ENCODE measurements around the gene PAM. TPM values are rescaled to one million over a fixed set of nuclear protein-coding genes. Genes with fewer than 3 reads are reported as not detected.

The PAM gene
- total RNA-seq, 4 donors from 2014 or later = 41.5 to 92.8 (median 48.2) TPM

DNA sequence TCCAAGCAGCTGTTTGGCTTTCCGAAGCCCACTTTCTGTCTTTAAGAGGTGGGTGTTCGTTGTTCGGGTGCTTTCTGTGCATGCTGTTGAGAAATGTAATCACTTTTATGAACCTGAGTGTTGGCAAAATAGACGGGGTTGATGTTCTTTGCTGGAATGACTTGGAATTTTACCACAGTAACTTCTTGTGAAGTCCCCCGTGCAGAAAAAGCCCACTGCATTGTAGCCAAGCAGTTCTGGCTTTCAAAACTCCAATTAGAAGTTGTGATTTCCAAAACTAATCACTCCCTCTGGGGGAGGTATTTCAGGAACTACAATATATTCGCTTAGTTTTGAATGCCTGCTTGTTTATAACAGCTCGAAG is 111.1 kb downstream of the PAM start:
- Histone ChIP-seq H3K27me3 (no peaks in the 10 kb centered on the region), H3K27ac (peak overlapping the region; percentile 92), H3K9me3 (no peaks in the 10 kb centered on the region), H3K36me3 (no peaks in the 10 kb centered on the region), H3K4me3 (peak overlapping the region; percentile 76), H3K4me1 (peaks cover 21% of the 10 kb centered on the region)
- no peak for TF ChIP-seq POLR2A (IDR thresholded peaks at IDR 0.05)
- no peak for TF ChIP-seq POLR2AphosphoS5 (IDR thresholded peaks at IDR 0.05)
- TF ChIP-seq, protein P1, sequence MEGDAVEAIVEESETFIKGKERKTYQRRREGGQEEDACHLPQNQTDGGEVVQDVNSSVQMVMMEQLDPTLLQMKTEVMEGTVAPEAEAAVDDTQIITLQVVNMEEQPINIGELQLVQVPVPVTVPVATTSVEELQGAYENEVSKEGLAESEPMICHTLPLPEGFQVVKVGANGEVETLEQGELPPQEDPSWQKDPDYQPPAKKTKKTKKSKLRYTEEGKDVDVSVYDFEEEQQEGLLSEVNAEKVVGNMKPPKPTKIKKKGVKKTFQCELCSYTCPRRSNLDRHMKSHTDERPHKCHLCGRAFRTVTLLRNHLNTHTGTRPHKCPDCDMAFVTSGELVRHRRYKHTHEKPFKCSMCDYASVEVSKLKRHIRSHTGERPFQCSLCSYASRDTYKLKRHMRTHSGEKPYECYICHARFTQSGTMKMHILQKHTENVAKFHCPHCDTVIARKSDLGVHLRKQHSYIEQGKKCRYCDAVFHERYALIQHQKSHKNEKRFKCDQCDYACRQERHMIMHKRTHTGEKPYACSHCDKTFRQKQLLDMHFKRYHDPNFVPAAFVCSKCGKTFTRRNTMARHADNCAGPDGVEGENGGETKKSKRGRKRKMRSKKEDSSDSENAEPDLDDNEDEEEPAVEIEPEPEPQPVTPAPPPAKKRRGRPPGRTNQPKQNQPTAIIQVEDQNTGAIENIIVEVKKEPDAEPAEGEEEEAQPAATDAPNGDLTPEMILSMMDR (IDR thresholded peaks at IDR 0.05) = no peak
- TF ChIP-seq EP300 (IDR thresholded peaks at IDR 0.05) = no peak
- 4% methylated on average over 7 of the region's 7 CpGs for WGBS
- no peak for DNase-seq (ENCODE audit: low spot score in 2 of 2)

DNA sequence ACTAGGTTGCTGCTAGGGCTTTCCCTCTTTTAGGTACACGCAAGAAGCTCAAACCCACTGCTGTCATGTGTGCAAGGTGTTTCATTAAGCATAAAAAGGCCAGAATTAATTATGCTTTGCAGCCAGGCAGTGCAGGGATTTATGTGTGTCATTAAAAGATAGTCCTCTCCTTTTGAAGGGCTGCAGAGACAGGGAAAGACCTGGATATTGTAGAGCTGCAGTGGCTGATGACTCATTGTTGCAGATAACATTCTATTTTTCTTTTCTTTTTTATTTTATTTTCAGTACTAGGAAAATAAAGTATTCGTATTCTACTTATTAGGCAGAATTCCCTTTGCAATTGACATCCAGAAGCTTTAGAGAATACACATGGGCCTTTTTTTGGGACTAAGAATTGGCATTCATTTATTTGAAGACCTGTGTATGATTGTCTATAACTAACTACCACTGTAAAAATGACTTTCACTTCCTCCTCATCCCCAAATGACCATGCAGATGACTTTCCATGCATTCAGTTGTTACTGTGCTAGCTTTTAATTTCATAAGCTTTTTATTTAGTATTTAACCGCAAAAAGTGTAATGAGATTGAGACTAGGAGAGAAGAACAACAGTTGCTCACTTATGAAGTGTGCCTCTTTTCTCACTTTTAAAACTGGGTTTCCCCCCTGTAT is 113.0 kb downstream of the PAM start:
- TF ChIP-seq POLR2AphosphoS5 (IDR thresholded peaks at IDR 0.05) (no peak), POLR2A (IDR thresholded peaks at IDR 0.05) (no peak), EP300 (IDR thresholded peaks at IDR 0.05) (no peak)
- Histone ChIP-seq H3K9me3 (no peaks in the 10 kb centered on the region), H3K4me3 (no peak overlapping the region), H3K27ac (no peak overlapping the region), H3K36me3 (no peaks in the 10 kb centered on the region), H3K4me1 (peaks cover 21% of the 10 kb centered on the region), H3K27me3 (no peaks in the 10 kb centered on the region)
- DNase-seq (ENCODE audit: low spot score in 2 of 2) = no peak
- WGBS = 87% methylated on average over 3 of the region's 3 CpGs

DNA sequence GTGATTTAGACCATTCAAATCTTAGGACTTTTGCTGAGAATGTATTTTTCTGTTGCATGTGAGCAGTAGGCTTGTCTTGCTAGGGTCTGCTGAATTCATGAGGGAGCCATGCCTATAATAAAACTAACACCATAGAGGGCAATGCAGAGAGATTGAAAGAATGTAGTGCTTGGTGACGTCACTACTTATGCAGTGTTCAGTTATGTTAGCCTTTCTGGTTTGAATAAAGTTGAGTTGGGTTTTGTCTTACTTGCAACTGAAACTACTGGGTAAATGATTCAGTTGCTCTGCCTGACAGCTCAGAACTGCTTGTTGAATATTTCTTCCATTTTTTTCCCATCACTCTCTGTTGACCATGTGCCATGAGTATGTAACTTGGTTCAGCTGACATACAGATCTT is 114.1 kb downstream of the PAM start:
- no peak overlapping the region for H3K4me3 ChIP-seq
- H3K36me3 ChIP-seq = no peaks in the 10 kb centered on the region
- 96% methylated on average over 1 of the region's 1 CpG for WGBS
- H3K27me3 ChIP-seq = no peaks in the 10 kb centered on the region
- DNase-seq (ENCODE audit: low spot score in 2 of 2) = no peak
- peaks cover 20% of the 10 kb centered on the region for H3K4me1 ChIP-seq
- TF ChIP-seq POLR2A (IDR thresholded peaks at IDR 0.05) = no peak
- no peak for TF ChIP-seq EP300 (IDR thresholded peaks at IDR 0.05)
- no peak for TF ChIP-seq POLR2AphosphoS5 (IDR thresholded peaks at IDR 0.05)
- TF ChIP-seq, protein P1 (IDR thresholded peaks at IDR 0.05) = no peak
- no peaks in the 10 kb centered on the region for H3K9me3 ChIP-seq
- H3K27ac ChIP-seq = no peak overlapping the region

DNA sequence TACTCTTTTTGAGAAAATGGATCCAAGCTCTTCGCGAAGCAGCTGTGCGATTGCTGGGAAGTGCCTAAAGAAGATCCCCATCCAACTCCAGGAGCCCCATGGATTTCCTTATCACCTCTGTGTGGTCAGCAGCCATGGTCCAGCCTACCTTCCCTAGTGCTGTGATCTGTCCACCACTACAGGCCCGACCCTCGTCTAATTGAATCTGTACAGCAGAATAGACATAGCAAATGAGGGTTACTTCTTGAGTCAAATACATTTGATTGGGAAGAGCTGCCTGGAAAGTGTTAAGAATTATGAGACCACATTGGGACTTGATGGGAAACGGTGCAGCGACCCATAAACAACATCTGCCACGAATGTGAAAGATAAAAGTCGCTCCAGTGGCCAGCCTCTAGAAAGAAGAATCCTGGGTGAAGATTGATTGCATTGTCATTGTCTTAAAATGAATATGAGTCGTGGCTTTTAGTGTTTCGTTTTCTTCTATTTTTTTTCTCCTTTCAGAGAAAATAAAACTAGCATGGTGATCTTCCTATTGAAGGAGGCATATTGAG is 118.4 kb downstream of the PAM start:
- 86% methylated on average over 11 of the region's 11 CpGs for WGBS
- DNase-seq (ENCODE audit: low spot score in 2 of 2) = no peak

DNA sequence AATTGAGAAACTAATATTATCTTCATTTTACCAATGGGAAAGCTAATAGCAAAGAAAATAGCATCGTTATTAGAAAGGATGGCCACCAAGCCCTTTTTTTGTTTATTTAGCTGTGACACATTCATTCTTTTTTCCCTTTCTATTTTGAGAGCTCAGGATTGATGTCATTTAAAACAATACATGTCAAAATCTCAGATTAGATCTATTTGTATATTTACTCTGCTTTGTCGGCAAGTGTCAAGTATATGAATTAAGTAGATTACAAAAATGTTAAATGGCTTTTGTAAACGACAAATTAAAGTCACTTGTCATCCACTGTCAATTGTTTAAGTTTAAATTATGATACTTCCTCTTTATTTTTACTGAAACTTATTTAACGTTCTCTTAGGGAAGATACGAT is 118.9 kb downstream of the PAM start:
- 86% methylated on average over 5 of the region's 5 CpGs for WGBS
- Histone ChIP-seq H3K27ac (no peak overlapping the region), H3K4me1 (no peaks in the 10 kb centered on the region), H3K9me3 (no peaks in the 10 kb centered on the region), H3K4me3 (no peak overlapping the region), H3K27me3 (no peaks in the 10 kb centered on the region), H3K36me3 (no peaks in the 10 kb centered on the region)
- TF ChIP-seq POLR2AphosphoS5 (IDR thresholded peaks at IDR 0.05) = no peak
- TF ChIP-seq EP300 (IDR thresholded peaks at IDR 0.05) = no peak
- TF ChIP-seq, protein P1 (IDR thresholded peaks at IDR 0.05) = no peak
- TF ChIP-seq POLR2A (IDR thresholded peaks at IDR 0.05) = no peak
- no peak for DNase-seq (ENCODE audit: low spot score in 2 of 2)

More for the DNA sequence above, 118.4 kb downstream of the PAM start:
- no peak overlapping the region for H3K4me3 ChIP-seq
- no peaks in the 10 kb centered on the region for H3K9me3 ChIP-seq
- H3K27me3 ChIP-seq = no peaks in the 10 kb centered on the region
- H3K27ac ChIP-seq = no peak overlapping the region
- H3K4me1 ChIP-seq = peaks cover under 1% of the 10 kb centered on the region
- TF ChIP-seq EP300 (IDR thresholded peaks at IDR 0.05) = no peak
- TF ChIP-seq POLR2AphosphoS5 (IDR thresholded peaks at IDR 0.05) = no peak
- TF ChIP-seq, protein P1 (IDR thresholded peaks at IDR 0.05) = no peak
- TF ChIP-seq POLR2A (IDR thresholded peaks at IDR 0.05) = no peak
- H3K36me3 ChIP-seq = no peaks in the 10 kb centered on the region
